H1 (cell line): ENCODE results near the gene ZNF432. TPM values are rescaled to one million over a fixed set of nuclear protein-coding genes. Genes with fewer than 3 reads are reported as not detected.
A peak's percentile ranks its signal among the peaks of the same experiment; 100 is the strongest.

Source experiments
- CHD2 ChIP-seq: IDR thresholded peaks from 2 replicates; pipeline ENCODE4 v1.6.1; 2012; ENCODE audit warnings: low read length, improper control_type of control experiment
- MAFK ChIP-seq: IDR thresholded peaks from 2 replicates; pipeline ENCODE4 v1.6.1; 2012; ENCODE audit warnings: low read depth, mild to moderate bottlenecking, improper control_type of control experiment, low read length
- PHF8 ChIP-seq: fragments of 200-600 bp; sonication (generic); conservative IDR thresholded peaks from 2 replicates; pipeline ENCODE4 v1.7.1; 2012; ENCODE audit warnings: low read depth, mild to moderate bottlenecking, inconsistent platforms, low read length, moderate library complexity
- SP2 ChIP-seq: IDR thresholded peaks from 2 replicates; pipeline ENCODE4 v1.6.1; 2012; ENCODE audit warnings: mild to moderate bottlenecking, low read length, inconsistent platforms
- TBP ChIP-seq: IDR thresholded peaks from 2 replicates; pipeline ENCODE4 v1.6.1; 2011; ENCODE audit warnings: low read depth, low read length, improper control_type of control experiment
- YY1 ChIP-seq: IDR thresholded peaks from 2 replicates; pipeline ENCODE4 v1.6.1; 2011; ENCODE audit warnings: low read depth, mild to moderate bottlenecking, low read length
- polyA plus RNA-seq, 7 experiments: library from polyadenylated mRNA; depleted of rRNA in 3 of 7; stranded (reverse) in 5 of 7; unstranded in 2 of 7; fragments of >200 nt in 5 of 7; fragments of 200-250 nt in 2 of 7; gene quantifications; 1 replicate in 5 of 7; 2 replicates in 1 of 7; 4 replicates in 1 of 7; pipeline versions ENCODE4 v1.2.1 to v1.2.3, GENCODE V29; 2011 to 2013; ENCODE audit warnings: missing spikeins in 2 of 7, mixed read lengths in 2 of 7
- total RNA-seq: library from RNA; stranded (reverse); fragmentation: NEBNext Ultra II Directional; extraction: Animal tissue kit (Norgen Biotek cat#: 25700); gene quantifications from 2 replicates; pipeline ENCODE4 v1.2.1, GENCODE V29; 2021
- TF ChIP-seq, protein P1 (sequence below): fragments of 300-600 bp; sonication (generic); IDR thresholded peaks from 2 replicates; pipeline ENCODE4 v1.7.1; 2012; ENCODE audit warnings: low read length, moderate library complexity, mild to moderate bottlenecking, inconsistent platforms; ENCODE audit not compliant: insufficient replicate concordance
- TF ChIP-seq, protein P2 (sequence below): IDR thresholded peaks from 2 replicates; pipeline ENCODE4 v1.6.1; 2012; ENCODE audit warnings: low read length, inconsistent platforms

Gene ZNF432
- total and polyA plus RNA-seq, 2 of the 8 experiments (the other 6 are each of a cell fraction or from before 2014, with no cell fraction given): 2.0 to 8.3 TPM

DNA sequence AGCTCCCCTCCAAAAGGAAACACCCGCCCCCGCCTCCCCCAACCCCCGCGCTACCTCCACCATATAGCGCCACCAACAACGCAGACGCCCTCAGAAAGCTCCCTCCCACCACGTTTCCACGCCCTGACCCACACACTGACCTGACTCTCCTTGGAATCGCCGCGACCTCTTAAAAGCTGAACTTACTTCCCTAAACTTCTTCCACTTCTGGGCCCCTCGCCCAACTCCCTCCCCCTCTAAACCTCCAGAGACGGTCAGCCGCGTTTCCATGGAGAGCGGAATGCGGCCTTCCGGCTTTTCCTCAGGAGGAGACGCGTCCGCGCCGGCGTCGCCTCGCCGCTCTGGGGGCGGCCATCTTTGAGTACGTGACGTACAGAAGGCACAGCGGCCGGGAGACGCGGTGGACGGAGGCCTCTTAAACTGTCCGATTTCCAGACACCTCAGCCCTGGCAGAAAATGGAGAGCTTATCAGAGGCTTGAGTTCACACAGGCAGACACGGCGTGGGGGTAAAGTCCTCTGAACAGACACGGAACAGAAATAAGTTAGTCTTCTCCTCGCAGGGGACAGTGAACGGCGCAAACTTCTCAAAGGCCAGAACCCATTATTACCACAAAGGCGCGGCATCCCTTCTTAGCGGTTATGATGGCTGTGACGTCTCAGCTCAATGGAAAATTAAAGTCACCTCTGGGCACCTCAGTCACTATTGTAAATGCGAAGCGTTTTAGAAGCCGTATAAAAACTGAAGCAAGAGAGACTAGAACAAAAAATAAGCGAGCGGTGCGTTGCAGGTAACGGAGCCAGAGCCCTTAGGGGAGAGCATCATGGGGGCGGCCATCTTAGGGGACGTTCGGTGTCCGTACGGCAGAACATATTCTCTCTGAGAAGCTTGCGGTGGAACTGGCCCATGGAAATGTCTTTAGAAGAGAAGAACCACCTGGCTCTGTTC lies at the start of gene ZNF432 (continued):
- TF ChIP-seq, protein P1, sequence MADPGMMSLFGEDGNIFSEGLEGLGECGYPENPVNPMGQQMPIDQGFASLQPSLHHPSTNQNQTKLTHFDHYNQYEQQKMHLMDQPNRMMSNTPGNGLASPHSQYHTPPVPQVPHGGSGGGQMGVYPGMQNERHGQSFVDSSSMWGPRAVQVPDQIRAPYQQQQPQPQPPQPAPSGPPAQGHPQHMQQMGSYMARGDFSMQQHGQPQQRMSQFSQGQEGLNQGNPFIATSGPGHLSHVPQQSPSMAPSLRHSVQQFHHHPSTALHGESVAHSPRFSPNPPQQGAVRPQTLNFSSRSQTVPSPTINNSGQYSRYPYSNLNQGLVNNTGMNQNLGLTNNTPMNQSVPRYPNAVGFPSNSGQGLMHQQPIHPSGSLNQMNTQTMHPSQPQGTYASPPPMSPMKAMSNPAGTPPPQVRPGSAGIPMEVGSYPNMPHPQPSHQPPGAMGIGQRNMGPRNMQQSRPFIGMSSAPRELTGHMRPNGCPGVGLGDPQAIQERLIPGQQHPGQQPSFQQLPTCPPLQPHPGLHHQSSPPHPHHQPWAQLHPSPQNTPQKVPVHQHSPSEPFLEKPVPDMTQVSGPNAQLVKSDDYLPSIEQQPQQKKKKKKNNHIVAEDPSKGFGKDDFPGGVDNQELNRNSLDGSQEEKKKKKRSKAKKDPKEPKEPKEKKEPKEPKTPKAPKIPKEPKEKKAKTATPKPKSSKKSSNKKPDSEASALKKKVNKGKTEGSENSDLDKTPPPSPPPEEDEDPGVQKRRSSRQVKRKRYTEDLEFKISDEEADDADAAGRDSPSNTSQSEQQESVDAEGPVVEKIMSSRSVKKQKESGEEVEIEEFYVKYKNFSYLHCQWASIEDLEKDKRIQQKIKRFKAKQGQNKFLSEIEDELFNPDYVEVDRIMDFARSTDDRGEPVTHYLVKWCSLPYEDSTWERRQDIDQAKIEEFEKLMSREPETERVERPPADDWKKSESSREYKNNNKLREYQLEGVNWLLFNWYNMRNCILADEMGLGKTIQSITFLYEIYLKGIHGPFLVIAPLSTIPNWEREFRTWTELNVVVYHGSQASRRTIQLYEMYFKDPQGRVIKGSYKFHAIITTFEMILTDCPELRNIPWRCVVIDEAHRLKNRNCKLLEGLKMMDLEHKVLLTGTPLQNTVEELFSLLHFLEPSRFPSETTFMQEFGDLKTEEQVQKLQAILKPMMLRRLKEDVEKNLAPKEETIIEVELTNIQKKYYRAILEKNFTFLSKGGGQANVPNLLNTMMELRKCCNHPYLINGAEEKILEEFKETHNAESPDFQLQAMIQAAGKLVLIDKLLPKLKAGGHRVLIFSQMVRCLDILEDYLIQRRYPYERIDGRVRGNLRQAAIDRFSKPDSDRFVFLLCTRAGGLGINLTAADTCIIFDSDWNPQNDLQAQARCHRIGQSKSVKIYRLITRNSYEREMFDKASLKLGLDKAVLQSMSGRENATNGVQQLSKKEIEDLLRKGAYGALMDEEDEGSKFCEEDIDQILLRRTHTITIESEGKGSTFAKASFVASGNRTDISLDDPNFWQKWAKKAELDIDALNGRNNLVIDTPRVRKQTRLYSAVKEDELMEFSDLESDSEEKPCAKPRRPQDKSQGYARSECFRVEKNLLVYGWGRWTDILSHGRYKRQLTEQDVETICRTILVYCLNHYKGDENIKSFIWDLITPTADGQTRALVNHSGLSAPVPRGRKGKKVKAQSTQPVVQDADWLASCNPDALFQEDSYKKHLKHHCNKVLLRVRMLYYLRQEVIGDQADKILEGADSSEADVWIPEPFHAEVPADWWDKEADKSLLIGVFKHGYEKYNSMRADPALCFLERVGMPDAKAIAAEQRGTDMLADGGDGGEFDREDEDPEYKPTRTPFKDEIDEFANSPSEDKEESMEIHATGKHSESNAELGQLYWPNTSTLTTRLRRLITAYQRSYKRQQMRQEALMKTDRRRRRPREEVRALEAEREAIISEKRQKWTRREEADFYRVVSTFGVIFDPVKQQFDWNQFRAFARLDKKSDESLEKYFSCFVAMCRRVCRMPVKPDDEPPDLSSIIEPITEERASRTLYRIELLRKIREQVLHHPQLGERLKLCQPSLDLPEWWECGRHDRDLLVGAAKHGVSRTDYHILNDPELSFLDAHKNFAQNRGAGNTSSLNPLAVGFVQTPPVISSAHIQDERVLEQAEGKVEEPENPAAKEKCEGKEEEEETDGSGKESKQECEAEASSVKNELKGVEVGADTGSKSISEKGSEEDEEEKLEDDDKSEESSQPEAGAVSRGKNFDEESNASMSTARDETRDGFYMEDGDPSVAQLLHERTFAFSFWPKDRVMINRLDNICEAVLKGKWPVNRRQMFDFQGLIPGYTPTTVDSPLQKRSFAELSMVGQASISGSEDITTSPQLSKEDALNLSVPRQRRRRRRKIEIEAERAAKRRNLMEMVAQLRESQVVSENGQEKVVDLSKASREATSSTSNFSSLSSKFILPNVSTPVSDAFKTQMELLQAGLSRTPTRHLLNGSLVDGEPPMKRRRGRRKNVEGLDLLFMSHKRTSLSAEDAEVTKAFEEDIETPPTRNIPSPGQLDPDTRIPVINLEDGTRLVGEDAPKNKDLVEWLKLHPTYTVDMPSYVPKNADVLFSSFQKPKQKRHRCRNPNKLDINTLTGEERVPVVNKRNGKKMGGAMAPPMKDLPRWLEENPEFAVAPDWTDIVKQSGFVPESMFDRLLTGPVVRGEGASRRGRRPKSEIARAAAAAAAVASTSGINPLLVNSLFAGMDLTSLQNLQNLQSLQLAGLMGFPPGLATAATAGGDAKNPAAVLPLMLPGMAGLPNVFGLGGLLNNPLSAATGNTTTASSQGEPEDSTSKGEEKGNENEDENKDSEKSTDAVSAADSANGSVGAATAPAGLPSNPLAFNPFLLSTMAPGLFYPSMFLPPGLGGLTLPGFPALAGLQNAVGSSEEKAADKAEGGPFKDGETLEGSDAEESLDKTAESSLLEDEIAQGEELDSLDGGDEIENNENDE: no peak
- TF ChIP-seq YY1 (peak; percentile 99), PHF8 (peak; percentile 49; the same call in 1 of the 2 replicates), SP2 (no peak), MAFK (no peak), CHD2 (peak; percentile 51), TBP (peak; percentile 17; the same call in 1 of the 2 replicates)
- TF ChIP-seq, protein P2, sequence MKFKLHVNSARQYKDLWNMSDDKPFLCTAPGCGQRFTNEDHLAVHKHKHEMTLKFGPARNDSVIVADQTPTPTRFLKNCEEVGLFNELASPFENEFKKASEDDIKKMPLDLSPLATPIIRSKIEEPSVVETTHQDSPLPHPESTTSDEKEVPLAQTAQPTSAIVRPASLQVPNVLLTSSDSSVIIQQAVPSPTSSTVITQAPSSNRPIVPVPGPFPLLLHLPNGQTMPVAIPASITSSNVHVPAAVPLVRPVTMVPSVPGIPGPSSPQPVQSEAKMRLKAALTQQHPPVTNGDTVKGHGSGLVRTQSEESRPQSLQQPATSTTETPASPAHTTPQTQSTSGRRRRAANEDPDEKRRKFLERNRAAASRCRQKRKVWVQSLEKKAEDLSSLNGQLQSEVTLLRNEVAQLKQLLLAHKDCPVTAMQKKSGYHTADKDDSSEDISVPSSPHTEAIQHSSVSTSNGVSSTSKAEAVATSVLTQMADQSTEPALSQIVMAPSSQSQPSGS: no peak
